Measurements from ENCODE around the gene RNF187. TPM values are rescaled to one million over a fixed set of nuclear protein-coding genes. Genes with fewer than 3 reads are reported as not detected.

RNF187 gene
- total and polyA plus RNA-seq, 2 donors from 2014 or later: 85.2 to 137 TPM

GRCh38 chr1:228488125-228488817 lies 1.1 kb downstream of the RNF187 start:
- Histone ChIP-seq H3K36me3 (ENCODE audit: control insufficient read depth in 2 of 3, insufficient read depth in 3 of 3, low read length in 3 of 3) (peaks cover 0 to 20% (median 5%) of the 10 kb centered on the region in 3 donors), H3K9me3 (ENCODE audit: control insufficient read depth in 2 of 3, insufficient read depth in 1 of 3, low read length in 3 of 3) (no peaks in the 10 kb centered on the region), H3K4me3 (ENCODE audit: low read length in 3 of 3) (peak overlapping the region; percentile 53 to 64 (median 60)), H3K27me3 (ENCODE audit: control insufficient read depth, insufficient read depth, low read length) (no peaks in the 10 kb centered on the region), H3K9ac (ENCODE audit: low read length in 3 of 3) (peak overlapping the region in 2 of 3 donors; percentile 44 to 71), H3K4me1 (ENCODE audit: control insufficient read depth in 2 of 3, insufficient read depth in 2 of 3, low read depth in 1 of 3, low read length in 3 of 3) (peaks cover 0 to 13% (median 0%) of the 10 kb centered on the region in 3 donors), H3K27ac (ENCODE audit: low read depth in 2 of 2, low read length in 2 of 2) (no peak overlapping the region)
- DNase-seq: peak in 2 of 5 donors; percentile 53 to 65
- intact Hi-C loops (cut with DNase I): no loop called here
- FAIRE-seq: no peak
- TF ChIP-seq CTCF (IDR thresholded peaks at IDR 0.05; ENCODE audit: borderline replicate concordance, extremely low read depth, insufficient read depth): no peak

GRCh38 chr1:228488818-228489674 lies 1.9 kb downstream of the RNF187 start:
- no peaks in the 10 kb centered on the region for H3K9me3 ChIP-seq (ENCODE audit: control insufficient read depth in 2 of 3, insufficient read depth in 1 of 3, low read length in 3 of 3)
- no peak overlapping the region for H3K27ac ChIP-seq (ENCODE audit: low read depth in 2 of 2, low read length in 2 of 2)
- no peak for TF ChIP-seq CTCF (IDR thresholded peaks at IDR 0.05; ENCODE audit: borderline replicate concordance, extremely low read depth, insufficient read depth)
- H3K4me3 ChIP-seq (ENCODE audit: low read length in 3 of 3): peak overlapping the region in 1 of 3 donors; percentile 64
- H3K27me3 ChIP-seq (ENCODE audit: control insufficient read depth, insufficient read depth, low read length): no peaks in the 10 kb centered on the region
- DNase-seq: no peak
- peaks cover 0 to 28% (median 10%) of the 10 kb centered on the region in 3 donors for H3K36me3 ChIP-seq (ENCODE audit: control insufficient read depth in 2 of 3, insufficient read depth in 3 of 3, low read length in 3 of 3)
- no peak for FAIRE-seq
- H3K4me1 ChIP-seq (ENCODE audit: control insufficient read depth in 2 of 3, insufficient read depth in 2 of 3, low read depth in 1 of 3, low read length in 3 of 3): peaks cover 0 to 13% (median 0%) of the 10 kb centered on the region in 3 donors
- peak overlapping the region in 1 of 3 donors; percentile 71 for H3K9ac ChIP-seq (ENCODE audit: low read length in 3 of 3)
- intact Hi-C loops (cut with DNase I): no loop called here

- TF ChIP-seq CTCF (IDR thresholded peaks at IDR 0.05; ENCODE audit: borderline replicate concordance, extremely low read depth, insufficient read depth): no peak
- H3K9me3 ChIP-seq (ENCODE audit: control insufficient read depth in 2 of 3, insufficient read depth in 1 of 3, low read length in 3 of 3): no peaks in the 10 kb centered on the region
- FAIRE-seq (no peak), DNase-seq (no peak)
- H3K27me3 ChIP-seq (ENCODE audit: control insufficient read depth, insufficient read depth, low read length): no peaks in the 10 kb centered on the region
- no peak overlapping the region for H3K9ac ChIP-seq (ENCODE audit: low read length in 3 of 3)
- H3K27ac ChIP-seq (ENCODE audit: low read depth in 2 of 2, low read length in 2 of 2): no peak overlapping the region
- H3K4me3 ChIP-seq (ENCODE audit: low read length in 3 of 3): no peak overlapping the region
- intact Hi-C loops (cut with DNase I): no loop called here
- H3K4me1 ChIP-seq (ENCODE audit: control insufficient read depth in 2 of 3, insufficient read depth in 2 of 3, low read depth in 1 of 3, low read length in 3 of 3): peaks cover 0 to 13% (median 0%) of the 10 kb centered on the region in 3 donors
- peaks cover 0 to 38% (median 12%) of the 10 kb centered on the region in 3 donors for H3K36me3 ChIP-seq (ENCODE audit: control insufficient read depth in 2 of 3, insufficient read depth in 3 of 3, low read length in 3 of 3)
Measured at GRCh38 chr1:228490120-228491078, 3.2 kb downstream of the RNF187 start.
